HEK293 (cell line): Measurements from ENCODE around the gene FLACC1.

Source experiments
- FEZF1 ChIP-seq: fragments of 450-650 bp; formaldehyde crosslinking; IDR thresholded peaks from 2 replicates; pipeline ENCODE4 v1.5.1; 2016; ENCODE audit warnings: missing biosample characterization, missing genetic modification characterization
- GLI2 ChIP-seq: fragments of 450-650 bp; formaldehyde crosslinking; IDR thresholded peaks from 2 replicates; pipeline ENCODE4; 2017; ENCODE audit warnings: missing biosample characterization, missing genetic modification characterization, low read depth, borderline replicate concordance
- WT1 ChIP-seq: fragments of 450-650 bp; formaldehyde crosslinking; IDR thresholded peaks from 2 replicates; pipeline ENCODE4 v1.5.1; 2016; ENCODE audit warnings: missing biosample characterization, missing genetic modification characterization
- ZNF146 ChIP-seq: fragments of 450-650 bp; formaldehyde crosslinking; IDR thresholded peaks from 2 replicates; pipeline ENCODE4 v1.5.1; 2016; ENCODE audit warnings: missing biosample characterization, missing genetic modification characterization
- ZNF350 ChIP-seq: fragments of 450-650 bp; formaldehyde crosslinking; IDR thresholded peaks from 2 replicates; pipeline ENCODE4 v1.5.0; 2017; ENCODE audit warnings: missing biosample characterization, mild to moderate bottlenecking, missing genetic modification characterization
- ZNF544 ChIP-seq: fragments of 450-650 bp; formaldehyde crosslinking; IDR thresholded peaks from 2 replicates; pipeline ENCODE4 v1.5.0; 2017; ENCODE audit warnings: missing biosample characterization, missing genetic modification characterization
- ZNF830 ChIP-seq: fragments of 450-650 bp; IDR thresholded peaks from 2 replicates; pipeline ENCODE4 v1.5.0; 2018; ENCODE audit warnings: missing biosample characterization, missing genetic modification characterization, low read depth, mild to moderate bottlenecking, moderate library complexity
- ZSCAN23 ChIP-seq: fragments of 450-650 bp; formaldehyde crosslinking; IDR thresholded peaks from 2 replicates; pipeline ENCODE4 v1.5.1; 2016; ENCODE audit warnings: missing biosample characterization, missing genetic modification characterization
- TF ChIP-seq, protein P1 (sequence below): fragments of 450-650 bp; formaldehyde crosslinking; IDR thresholded peaks from 2 replicates; pipeline ENCODE4 v1.5.1; 2016; ENCODE audit warnings: missing biosample characterization, missing genetic modification characterization
- TF ChIP-seq, protein P2 (sequence below): fragments of 450-650 bp; formaldehyde crosslinking; conservative IDR thresholded peaks from 2 replicates; pipeline ENCODE4 v1.5.1; 2016; ENCODE audit warnings: low read depth, missing biosample characterization, missing genetic modification characterization
- TF ChIP-seq, protein P3 (sequence below): fragments of 450-650 bp; formaldehyde crosslinking; IDR thresholded peaks from 2 replicates; pipeline ENCODE4 v1.5.1; 2016; ENCODE audit warnings: missing biosample characterization, missing genetic modification characterization, low read depth
- TF ChIP-seq, protein P4 (sequence below): fragments of 450-650 bp; IDR thresholded peaks from 2 replicates; pipeline ENCODE4 v1.5.1; 2018; ENCODE audit warnings: missing biosample characterization, mild to moderate bottlenecking, missing genetic modification characterization

DNA sequence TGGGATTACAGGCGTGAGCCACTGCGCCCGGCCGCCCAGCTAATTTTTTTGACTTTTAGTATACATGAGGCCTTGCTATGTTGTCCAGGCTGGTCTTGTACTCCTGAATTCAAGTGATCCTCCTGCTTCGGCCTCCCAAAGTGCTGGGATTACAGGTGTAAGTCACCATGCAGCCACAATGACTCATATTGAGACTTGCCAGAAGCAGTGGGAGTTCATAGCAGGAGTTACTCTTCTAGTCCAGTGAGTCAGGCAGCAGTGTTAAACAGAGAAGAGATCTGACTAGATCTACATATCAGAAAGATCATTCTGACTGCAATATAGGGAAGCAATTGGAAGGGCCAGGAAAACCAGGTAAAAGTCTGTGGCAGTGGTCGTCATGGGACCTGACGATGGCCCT, 1.5 kb upstream of the FLACC1 start:
- TF ChIP-seq GLI2 (tag by site-specific recombination) (no peak), ZSCAN23 (no peak), ZNF350 (tag by site-specific recombination) (no peak), ZNF544 (tag by site-specific recombination) (no peak), ZNF146 (tag by site-specific recombination) (no peak), ZNF830 (tag by site-specific recombination) (no peak), WT1 (tag by site-specific recombination) (no peak), FEZF1 (no peak)
- TF ChIP-seq, protein P1, sequence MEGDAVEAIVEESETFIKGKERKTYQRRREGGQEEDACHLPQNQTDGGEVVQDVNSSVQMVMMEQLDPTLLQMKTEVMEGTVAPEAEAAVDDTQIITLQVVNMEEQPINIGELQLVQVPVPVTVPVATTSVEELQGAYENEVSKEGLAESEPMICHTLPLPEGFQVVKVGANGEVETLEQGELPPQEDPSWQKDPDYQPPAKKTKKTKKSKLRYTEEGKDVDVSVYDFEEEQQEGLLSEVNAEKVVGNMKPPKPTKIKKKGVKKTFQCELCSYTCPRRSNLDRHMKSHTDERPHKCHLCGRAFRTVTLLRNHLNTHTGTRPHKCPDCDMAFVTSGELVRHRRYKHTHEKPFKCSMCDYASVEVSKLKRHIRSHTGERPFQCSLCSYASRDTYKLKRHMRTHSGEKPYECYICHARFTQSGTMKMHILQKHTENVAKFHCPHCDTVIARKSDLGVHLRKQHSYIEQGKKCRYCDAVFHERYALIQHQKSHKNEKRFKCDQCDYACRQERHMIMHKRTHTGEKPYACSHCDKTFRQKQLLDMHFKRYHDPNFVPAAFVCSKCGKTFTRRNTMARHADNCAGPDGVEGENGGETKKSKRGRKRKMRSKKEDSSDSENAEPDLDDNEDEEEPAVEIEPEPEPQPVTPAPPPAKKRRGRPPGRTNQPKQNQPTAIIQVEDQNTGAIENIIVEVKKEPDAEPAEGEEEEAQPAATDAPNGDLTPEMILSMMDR (tag by site-specific recombination) = no peak
- TF ChIP-seq, protein P2, sequence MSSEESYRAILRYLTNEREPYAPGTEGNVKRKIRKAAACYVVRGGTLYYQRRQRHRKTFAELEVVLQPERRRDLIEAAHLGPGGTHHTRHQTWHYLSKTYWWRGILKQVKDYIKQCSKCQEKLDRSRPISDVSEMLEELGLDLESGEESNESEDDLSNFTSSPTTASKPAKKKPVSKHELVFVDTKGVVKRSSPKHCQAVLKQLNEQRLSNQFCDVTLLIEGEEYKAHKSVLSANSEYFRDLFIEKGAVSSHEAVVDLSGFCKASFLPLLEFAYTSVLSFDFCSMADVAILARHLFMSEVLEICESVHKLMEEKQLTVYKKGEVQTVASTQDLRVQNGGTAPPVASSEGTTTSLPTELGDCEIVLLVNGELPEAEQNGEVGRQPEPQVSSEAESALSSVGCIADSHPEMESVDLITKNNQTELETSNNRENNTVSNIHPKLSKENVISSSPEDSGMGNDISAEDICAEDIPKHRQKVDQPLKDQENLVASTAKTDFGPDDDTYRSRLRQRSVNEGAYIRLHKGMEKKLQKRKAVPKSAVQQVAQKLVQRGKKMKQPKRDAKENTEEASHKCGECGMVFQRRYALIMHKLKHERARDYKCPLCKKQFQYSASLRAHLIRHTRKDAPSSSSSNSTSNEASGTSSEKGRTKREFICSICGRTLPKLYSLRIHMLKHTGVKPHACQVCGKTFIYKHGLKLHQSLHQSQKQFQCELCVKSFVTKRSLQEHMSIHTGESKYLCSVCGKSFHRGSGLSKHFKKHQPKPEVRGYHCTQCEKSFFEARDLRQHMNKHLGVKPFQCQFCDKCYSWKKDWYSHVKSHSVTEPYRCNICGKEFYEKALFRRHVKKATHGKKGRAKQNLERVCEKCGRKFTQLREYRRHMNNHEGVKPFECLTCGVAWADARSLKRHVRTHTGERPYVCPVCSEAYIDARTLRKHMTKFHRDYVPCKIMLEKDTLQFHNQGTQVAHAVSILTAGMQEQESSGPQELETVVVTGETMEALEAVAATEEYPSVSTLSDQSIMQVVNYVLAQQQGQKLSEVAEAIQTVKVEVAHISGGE = no peak
- TF ChIP-seq, protein P3, sequence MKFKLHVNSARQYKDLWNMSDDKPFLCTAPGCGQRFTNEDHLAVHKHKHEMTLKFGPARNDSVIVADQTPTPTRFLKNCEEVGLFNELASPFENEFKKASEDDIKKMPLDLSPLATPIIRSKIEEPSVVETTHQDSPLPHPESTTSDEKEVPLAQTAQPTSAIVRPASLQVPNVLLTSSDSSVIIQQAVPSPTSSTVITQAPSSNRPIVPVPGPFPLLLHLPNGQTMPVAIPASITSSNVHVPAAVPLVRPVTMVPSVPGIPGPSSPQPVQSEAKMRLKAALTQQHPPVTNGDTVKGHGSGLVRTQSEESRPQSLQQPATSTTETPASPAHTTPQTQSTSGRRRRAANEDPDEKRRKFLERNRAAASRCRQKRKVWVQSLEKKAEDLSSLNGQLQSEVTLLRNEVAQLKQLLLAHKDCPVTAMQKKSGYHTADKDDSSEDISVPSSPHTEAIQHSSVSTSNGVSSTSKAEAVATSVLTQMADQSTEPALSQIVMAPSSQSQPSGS (tag by site-specific recombination) = no peak
- TF ChIP-seq, protein P4, sequence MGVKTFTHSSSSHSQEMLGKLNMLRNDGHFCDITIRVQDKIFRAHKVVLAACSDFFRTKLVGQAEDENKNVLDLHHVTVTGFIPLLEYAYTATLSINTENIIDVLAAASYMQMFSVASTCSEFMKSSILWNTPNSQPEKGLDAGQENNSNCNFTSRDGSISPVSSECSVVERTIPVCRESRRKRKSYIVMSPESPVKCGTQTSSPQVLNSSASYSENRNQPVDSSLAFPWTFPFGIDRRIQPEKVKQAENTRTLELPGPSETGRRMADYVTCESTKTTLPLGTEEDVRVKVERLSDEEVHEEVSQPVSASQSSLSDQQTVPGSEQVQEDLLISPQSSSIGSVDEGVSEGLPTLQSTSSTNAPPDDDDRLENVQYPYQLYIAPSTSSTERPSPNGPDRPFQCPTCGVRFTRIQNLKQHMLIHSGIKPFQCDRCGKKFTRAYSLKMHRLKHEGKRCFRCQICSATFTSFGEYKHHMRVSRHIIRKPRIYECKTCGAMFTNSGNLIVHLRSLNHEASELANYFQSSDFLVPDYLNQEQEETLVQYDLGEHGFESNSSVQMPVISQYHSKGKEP (tag by site-specific recombination) = no peak
